ENCODE measurements around the gene EXOC7. TPM values are rescaled to one million over a fixed set of nuclear protein-coding genes. Genes with fewer than 3 reads are reported as not detected.

EXOC7 gene
- polyA plus RNA-seq, 3 donors = 30.7 to 86.5 (median 42.4) TPM

- WGBS (ENCODE audit: insufficient coverage) = 21% methylated on average over 11 of the region's 23 CpGs
- H4K20me1 ChIP-seq (ENCODE audit: insufficient read depth, low read length) = no peaks in the 10 kb centered on the region
- H3K27ac ChIP-seq (ENCODE audit: low read depth in 1 of 2, low read length in 2 of 2) = no peak overlapping the region
- Mint-ChIP-seq H3K4me3 (peak overlapping the region in 1 of 2 donors; percentile 11), H3K36me3 (peaks cover 33 to 42% of the 10 kb centered on the region in 2 donors), H3K27ac (no peak overlapping the region), H3K9me3 (peaks cover 3 to 25% (median 12%) of the 10 kb centered on the region in 7 donors), H3K27me3 (ENCODE audit: low read depth in 3 of 3) (peaks cover 54 to 60% (median 57%) of the 10 kb centered on the region in 3 donors), H3K4me1 (peaks cover 34% of the 10 kb centered on the region)
- TF ChIP-seq CTCF (IDR thresholded peaks at IDR 0.05) = no peak
- no peak overlapping the region for H3K9ac ChIP-seq (ENCODE audit: insufficient read depth, low read length, poor library complexity, severe bottlenecking)
- no peak for DNase-seq
- intact Hi-C loops (cut with micrococcal nuclease) = no loop called here
- H3K4me3 ChIP-seq (replicated peaks in 1 of 3; ENCODE audit: low read depth in 2 of 3, low read length in 3 of 3) = no peak overlapping the region
- peaks cover 0 to 25% of the 10 kb centered on the region in 2 donors for H3K9me3 ChIP-seq (replicated peaks in 1 of 2; ENCODE audit: control insufficient read depth in 1 of 2, insufficient read depth in 1 of 2, low read length in 2 of 2)
- no peaks in the 10 kb centered on the region for H3K79me2 ChIP-seq (ENCODE audit: insufficient read depth, low read length)
- H3K27me3 ChIP-seq (ENCODE audit: control insufficient read depth in 2 of 2, insufficient read depth in 2 of 2, low read length in 2 of 2) = peaks cover 25 to 57% of the 10 kb centered on the region in 2 donors
- no peak overlapping the region for H3K4me2 ChIP-seq (replicated peaks; ENCODE audit: extremely low read depth, low read length, poor library complexity, severe bottlenecking)
- peaks cover 31 to 40% of the 10 kb centered on the region in 2 donors for H3K4me1 ChIP-seq (ENCODE audit: control insufficient read depth in 1 of 2, insufficient read depth in 2 of 2, low read length in 2 of 2)
- no peak overlapping the region for H2AFZ ChIP-seq (ENCODE audit: insufficient read depth, low read depth, low read length, poor library complexity, severe bottlenecking)
- peaks cover 27 to 33% of the 10 kb centered on the region in 2 donors for H3K36me3 ChIP-seq (replicated peaks in 1 of 2; ENCODE audit: control insufficient read depth in 1 of 2, insufficient read depth in 2 of 2, low read length in 2 of 2)
Observed at GRCh38 chr17:76079956-76080767, 23.4 kb downstream of the EXOC7 start.

GRCh38 chr17:76079535-76079955 is 24.0 kb downstream of the EXOC7 start:
- peaks cover 28 to 63% of the 10 kb centered on the region in 2 donors for H3K27me3 ChIP-seq (ENCODE audit: control insufficient read depth in 2 of 2, insufficient read depth in 2 of 2, low read length in 2 of 2)
- peaks cover 61 to 66% (median 63%) of the 10 kb centered on the region in 3 donors for H3K27me3 Mint-ChIP-seq (ENCODE audit: low read depth in 3 of 3)
- intact Hi-C loops (cut with micrococcal nuclease) = no loop called here
- H3K79me2 ChIP-seq (ENCODE audit: insufficient read depth, low read length) = no peaks in the 10 kb centered on the region
- no peak overlapping the region for H3K4me3 ChIP-seq (replicated peaks in 1 of 3; ENCODE audit: low read depth in 2 of 3, low read length in 3 of 3)
- H3K4me1 Mint-ChIP-seq = peaks cover 38% of the 10 kb centered on the region
- no peak overlapping the region for H2AFZ ChIP-seq (ENCODE audit: insufficient read depth, low read depth, low read length, poor library complexity, severe bottlenecking)
- peaks cover 31 to 40% of the 10 kb centered on the region in 2 donors for H3K36me3 Mint-ChIP-seq
- H3K9ac ChIP-seq (ENCODE audit: insufficient read depth, low read length, poor library complexity, severe bottlenecking) = no peak overlapping the region
- H3K4me2 ChIP-seq (replicated peaks; ENCODE audit: extremely low read depth, low read length, poor library complexity, severe bottlenecking) = no peak overlapping the region
- H3K27ac Mint-ChIP-seq = no peak overlapping the region
- H4K20me1 ChIP-seq (ENCODE audit: insufficient read depth, low read length) = no peaks in the 10 kb centered on the region
- H3K36me3 ChIP-seq (replicated peaks in 1 of 2; ENCODE audit: control insufficient read depth in 1 of 2, insufficient read depth in 2 of 2, low read length in 2 of 2) = peaks cover 21 to 27% of the 10 kb centered on the region in 2 donors
- peaks cover 36 to 46% of the 10 kb centered on the region in 2 donors for H3K4me1 ChIP-seq (ENCODE audit: control insufficient read depth in 1 of 2, insufficient read depth in 2 of 2, low read length in 2 of 2)
- peak overlapping the region in 1 of 2 donors; percentile 65 for H3K4me3 Mint-ChIP-seq
- 29% methylated on average over 6 of the region's 9 CpGs for WGBS (ENCODE audit: insufficient coverage)
- no peak for TF ChIP-seq CTCF (IDR thresholded peaks at IDR 0.05)
- no peak overlapping the region for H3K27ac ChIP-seq (ENCODE audit: low read depth in 1 of 2, low read length in 2 of 2)
- H3K9me3 Mint-ChIP-seq = peaks cover 3 to 30% (median 16%) of the 10 kb centered on the region in 7 donors
- peaks cover 0 to 25% of the 10 kb centered on the region in 2 donors for H3K9me3 ChIP-seq (replicated peaks in 1 of 2; ENCODE audit: control insufficient read depth in 1 of 2, insufficient read depth in 1 of 2, low read length in 2 of 2)
- no peak for DNase-seq
